ENCODE measurements around the gene HEXD.
"Not testable (repeated sequence)": the region's sequence is repeated elsewhere in the genome, so short reads cannot be mapped to it uniquely, and the experiment has no call there.

The HEXD gene

GRCh38 chr17:82381703-82382009 lies 36.5 kb upstream of the HEXD start:
- in situ Hi-C loops (cut with MboI; ENCODE audit: low pct_unique_long_range_greater_than_20kb, low sequenced_read_pairs); DNase-seq: not testable (repeated sequence)

GRCh38 chr17:82382220-82382932 lies 35.8 kb upstream of the HEXD start:
- not testable (repeated sequence) for DNase-seq

GRCh38 chr17:82382933-82383255 lies 35.3 kb upstream of the HEXD start:
- DNase-seq, result no peak
- in situ Hi-C loops (cut with MboI; ENCODE audit: low pct_unique_long_range_greater_than_20kb, low sequenced_read_pairs), result no loop called here

More at GRCh38 chr17:82382220-82382932, 35.8 kb upstream of the HEXD start:
- in situ Hi-C loops (cut with MboI; ENCODE audit: low pct_unique_long_range_greater_than_20kb, low sequenced_read_pairs), result not testable (repeated sequence)

- no peak for DNase-seq
- in situ Hi-C loops (cut with MboI; ENCODE audit: low pct_unique_long_range_greater_than_20kb, low sequenced_read_pairs), result no loop called here
Observed at GRCh38 chr17:82383411-82383810, 34.7 kb upstream of the HEXD start.

GRCh38 chr17:82384051-82384729 lies 34.0 kb upstream of the HEXD start:
- in situ Hi-C loops (cut with MboI; ENCODE audit: low pct_unique_long_range_greater_than_20kb, low sequenced_read_pairs), result no loop called here
- no peak for DNase-seq

GRCh38 chr17:82384730-82385481 lies 33.2 kb upstream of the HEXD start:
- in situ Hi-C loops (cut with MboI; ENCODE audit: low pct_unique_long_range_greater_than_20kb, low sequenced_read_pairs), result no loop called here

GRCh38 chr17:82385559-82386254 lies 32.4 kb upstream of the HEXD start:
- in situ Hi-C loops (cut with MboI; ENCODE audit: low pct_unique_long_range_greater_than_20kb, low sequenced_read_pairs), result no loop called here

More at GRCh38 chr17:82384730-82385481, 33.2 kb upstream of the HEXD start:
- no peak for DNase-seq

GRCh38 chr17:82386255-82386831 lies 31.8 kb upstream of the HEXD start:
- in situ Hi-C loops (cut with MboI; ENCODE audit: low pct_unique_long_range_greater_than_20kb, low sequenced_read_pairs), result no loop called here
- DNase-seq, result no peak

More at GRCh38 chr17:82385559-82386254, 32.4 kb upstream of the HEXD start:
- no peak for DNase-seq

- no peak for DNase-seq
- in situ Hi-C loops (cut with MboI; ENCODE audit: low pct_unique_long_range_greater_than_20kb, low sequenced_read_pairs), result no loop called here
Observed at GRCh38 chr17:82386881-82387704, 31.1 kb upstream of the HEXD start.

- DNase-seq, result no peak
- in situ Hi-C loops (cut with MboI; ENCODE audit: low pct_unique_long_range_greater_than_20kb, low sequenced_read_pairs), result no loop called here
Observed at GRCh38 chr17:82387705-82388106, 30.4 kb upstream of the HEXD start.

- no peak for DNase-seq
- in situ Hi-C loops (cut with MboI; ENCODE audit: low pct_unique_long_range_greater_than_20kb, low sequenced_read_pairs), result no loop called here
Observed at GRCh38 chr17:82388223-82388921, 29.8 kb upstream of the HEXD start.

GRCh38 chr17:82388922-82389283 lies 29.2 kb upstream of the HEXD start:
- in situ Hi-C loops (cut with MboI; ENCODE audit: low pct_unique_long_range_greater_than_20kb, low sequenced_read_pairs), result no loop called here

GRCh38 chr17:82389379-82389778 lies 28.8 kb upstream of the HEXD start:
- in situ Hi-C loops (cut with MboI; ENCODE audit: low pct_unique_long_range_greater_than_20kb, low sequenced_read_pairs), result no loop called here
- DNase-seq, result no peak

More at GRCh38 chr17:82388922-82389283, 29.2 kb upstream of the HEXD start:
- DNase-seq, result no peak

GRCh38 chr17:82390015-82390859 lies 27.9 kb upstream of the HEXD start:
- no peak for DNase-seq
- in situ Hi-C loops (cut with MboI; ENCODE audit: low pct_unique_long_range_greater_than_20kb, low sequenced_read_pairs), result no loop called here

- in situ Hi-C loops (cut with MboI; ENCODE audit: low pct_unique_long_range_greater_than_20kb, low sequenced_read_pairs), result no loop called here
- DNase-seq, result no peak
Observed at GRCh38 chr17:82390860-82391435, 27.2 kb upstream of the HEXD start.

GRCh38 chr17:82391496-82392066 lies 26.6 kb upstream of the HEXD start:
- in situ Hi-C loops (cut with MboI; ENCODE audit: low pct_unique_long_range_greater_than_20kb, low sequenced_read_pairs), result no loop called here
- DNase-seq, result no peak

Data from KBM-7 (cell line).